ENCODE data around the gene CARF. TPM values are rescaled to one million over a fixed set of nuclear protein-coding genes. Genes with fewer than 3 reads are reported as not detected.
"Not testable (repeated sequence)": the region's sequence is repeated elsewhere in the genome, so short reads cannot be mapped to it uniquely, and the experiment has no call there.

Gene CARF
- total RNA-seq, 1 donor from 2014 or later = 3.6 TPM

DNA sequence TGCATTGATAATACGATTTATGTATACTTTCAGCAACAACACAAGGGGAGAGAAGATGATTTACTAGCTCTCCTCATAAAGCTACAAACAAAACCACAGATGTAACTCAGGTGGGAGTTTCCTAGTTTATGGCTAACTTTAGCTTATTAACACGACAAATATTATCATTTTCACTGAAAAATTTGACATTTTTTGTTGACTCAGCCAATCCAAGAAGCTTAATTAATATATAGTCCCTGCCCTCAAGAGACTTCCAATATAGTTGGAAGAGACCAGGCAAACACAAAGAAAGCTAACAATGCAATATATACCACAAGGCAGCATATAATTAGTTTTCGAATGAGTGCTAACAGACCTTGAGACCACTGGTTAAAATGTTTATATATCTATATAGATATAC, 1.4 kb upstream of the CARF start:
- no peak for DNase-seq (ENCODE audit: low read depth)
- FAIRE-seq = no peak
- H3K36me3 Mint-ChIP-seq (ENCODE audit: low read depth, unreplicated experiment) = peaks cover 4% of the 10 kb centered on the region
- H3K9ac ChIP-seq (ENCODE audit: low read length) = peak overlapping the region; percentile 99
- H3K79me2 ChIP-seq (ENCODE audit: insufficient read depth, low read length) = peaks cover 50% of the 10 kb centered on the region
- no peaks in the 10 kb centered on the region for H3K4me1 ChIP-seq (ENCODE audit: insufficient read depth, low read length)
- no peaks in the 10 kb centered on the region for H3K9me3 Mint-ChIP-seq (ENCODE audit: unreplicated experiment)
- no peaks in the 10 kb centered on the region for H3K27me3 ChIP-seq (ENCODE audit: insufficient read depth, low read length)
- H2AFZ ChIP-seq (ENCODE audit: low read depth, low read length) = no peak overlapping the region
- H3K4me2 ChIP-seq (ENCODE audit: low read length) = peak overlapping the region; percentile 93
- H3K4me3 ChIP-seq (ENCODE audit: insufficient read depth, low read depth, low read length) = peak overlapping the region; percentile 100
- no peaks in the 10 kb centered on the region for H3K27me3 Mint-ChIP-seq (ENCODE audit: low read depth, unreplicated experiment)
- H3K4me1 Mint-ChIP-seq (ENCODE audit: low read depth, unreplicated experiment) = peaks cover 8% of the 10 kb centered on the region
- H3K27ac ChIP-seq (ENCODE audit: low read depth, low read length) = no peak overlapping the region
- H3K27ac Mint-ChIP-seq (ENCODE audit: unreplicated experiment) = no peak overlapping the region
- H3K4me3 Mint-ChIP-seq (ENCODE audit: unreplicated experiment) = peak overlapping the region; percentile 99
- TF ChIP-seq, protein P1, sequence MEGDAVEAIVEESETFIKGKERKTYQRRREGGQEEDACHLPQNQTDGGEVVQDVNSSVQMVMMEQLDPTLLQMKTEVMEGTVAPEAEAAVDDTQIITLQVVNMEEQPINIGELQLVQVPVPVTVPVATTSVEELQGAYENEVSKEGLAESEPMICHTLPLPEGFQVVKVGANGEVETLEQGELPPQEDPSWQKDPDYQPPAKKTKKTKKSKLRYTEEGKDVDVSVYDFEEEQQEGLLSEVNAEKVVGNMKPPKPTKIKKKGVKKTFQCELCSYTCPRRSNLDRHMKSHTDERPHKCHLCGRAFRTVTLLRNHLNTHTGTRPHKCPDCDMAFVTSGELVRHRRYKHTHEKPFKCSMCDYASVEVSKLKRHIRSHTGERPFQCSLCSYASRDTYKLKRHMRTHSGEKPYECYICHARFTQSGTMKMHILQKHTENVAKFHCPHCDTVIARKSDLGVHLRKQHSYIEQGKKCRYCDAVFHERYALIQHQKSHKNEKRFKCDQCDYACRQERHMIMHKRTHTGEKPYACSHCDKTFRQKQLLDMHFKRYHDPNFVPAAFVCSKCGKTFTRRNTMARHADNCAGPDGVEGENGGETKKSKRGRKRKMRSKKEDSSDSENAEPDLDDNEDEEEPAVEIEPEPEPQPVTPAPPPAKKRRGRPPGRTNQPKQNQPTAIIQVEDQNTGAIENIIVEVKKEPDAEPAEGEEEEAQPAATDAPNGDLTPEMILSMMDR (IDR thresholded peaks at IDR 0.05; ENCODE audit: insufficient read depth, low read depth, low read length) = no peak
- TF ChIP-seq EZH2 (IDR thresholded peaks at IDR 0.05; ENCODE audit: insufficient read depth, low read length) = no peak
- no peaks in the 10 kb centered on the region for H3K36me3 ChIP-seq (ENCODE audit: insufficient read depth, low read length)
- no peaks in the 10 kb centered on the region for H3K9me3 ChIP-seq (ENCODE audit: insufficient read depth, low read depth, low read length)
- peaks cover 3% of the 10 kb centered on the region for H4K20me1 ChIP-seq (ENCODE audit: insufficient read depth, low read length)

DNA sequence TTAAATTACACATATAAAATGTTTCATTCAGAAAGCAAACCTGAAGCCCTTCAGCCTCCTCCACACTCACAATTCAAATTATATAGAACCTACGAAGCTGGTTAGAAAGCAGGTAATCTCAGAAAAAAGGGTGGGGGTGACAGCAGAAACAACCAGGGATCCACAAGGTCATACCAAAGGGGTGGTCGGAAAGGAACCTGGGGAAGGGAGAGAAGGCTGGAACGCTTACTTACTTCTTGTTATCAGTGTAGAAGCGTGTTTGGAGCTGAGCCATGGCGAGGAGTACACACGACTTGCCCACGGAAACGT, 918 bp upstream of the CARF start:
- DNase-seq (ENCODE audit: low read depth) (no peak), FAIRE-seq (no peak)
- Histone ChIP-seq H3K4me2 (ENCODE audit: low read length) (peak overlapping the region; percentile 93), H3K79me2 (ENCODE audit: insufficient read depth, low read length) (peaks cover 46% of the 10 kb centered on the region), H3K4me3 (ENCODE audit: insufficient read depth, low read depth, low read length) (peak overlapping the region; percentile 100), H3K4me1 (ENCODE audit: insufficient read depth, low read length) (no peaks in the 10 kb centered on the region), H3K9me3 (ENCODE audit: insufficient read depth, low read depth, low read length) (no peaks in the 10 kb centered on the region), H3K27ac (ENCODE audit: low read depth, low read length) (peak overlapping the region; percentile 95), H4K20me1 (ENCODE audit: insufficient read depth, low read length) (peaks cover 3% of the 10 kb centered on the region), H3K9ac (ENCODE audit: low read length) (peak overlapping the region; percentile 99), H2AFZ (ENCODE audit: low read depth, low read length) (peak overlapping the region; percentile 95), H3K36me3 (ENCODE audit: insufficient read depth, low read length) (no peaks in the 10 kb centered on the region), H3K27me3 (ENCODE audit: insufficient read depth, low read length) (no peaks in the 10 kb centered on the region)
- H3K36me3 Mint-ChIP-seq (ENCODE audit: low read depth, unreplicated experiment) = peaks cover 2% of the 10 kb centered on the region
- peak overlapping the region; percentile 83 for H3K27ac Mint-ChIP-seq (ENCODE audit: unreplicated experiment)
- peaks cover 8% of the 10 kb centered on the region for H3K4me1 Mint-ChIP-seq (ENCODE audit: low read depth, unreplicated experiment)
- H3K4me3 Mint-ChIP-seq (ENCODE audit: unreplicated experiment) = peak overlapping the region; percentile 99
- no peaks in the 10 kb centered on the region for H3K27me3 Mint-ChIP-seq (ENCODE audit: low read depth, unreplicated experiment)
- H3K9me3 Mint-ChIP-seq (ENCODE audit: unreplicated experiment) = no peaks in the 10 kb centered on the region
- TF ChIP-seq, protein P1 (IDR thresholded peaks at IDR 0.05; ENCODE audit: insufficient read depth, low read depth, low read length) = no peak
- TF ChIP-seq EZH2 (IDR thresholded peaks at IDR 0.05; ENCODE audit: insufficient read depth, low read length) = no peak

DNA sequence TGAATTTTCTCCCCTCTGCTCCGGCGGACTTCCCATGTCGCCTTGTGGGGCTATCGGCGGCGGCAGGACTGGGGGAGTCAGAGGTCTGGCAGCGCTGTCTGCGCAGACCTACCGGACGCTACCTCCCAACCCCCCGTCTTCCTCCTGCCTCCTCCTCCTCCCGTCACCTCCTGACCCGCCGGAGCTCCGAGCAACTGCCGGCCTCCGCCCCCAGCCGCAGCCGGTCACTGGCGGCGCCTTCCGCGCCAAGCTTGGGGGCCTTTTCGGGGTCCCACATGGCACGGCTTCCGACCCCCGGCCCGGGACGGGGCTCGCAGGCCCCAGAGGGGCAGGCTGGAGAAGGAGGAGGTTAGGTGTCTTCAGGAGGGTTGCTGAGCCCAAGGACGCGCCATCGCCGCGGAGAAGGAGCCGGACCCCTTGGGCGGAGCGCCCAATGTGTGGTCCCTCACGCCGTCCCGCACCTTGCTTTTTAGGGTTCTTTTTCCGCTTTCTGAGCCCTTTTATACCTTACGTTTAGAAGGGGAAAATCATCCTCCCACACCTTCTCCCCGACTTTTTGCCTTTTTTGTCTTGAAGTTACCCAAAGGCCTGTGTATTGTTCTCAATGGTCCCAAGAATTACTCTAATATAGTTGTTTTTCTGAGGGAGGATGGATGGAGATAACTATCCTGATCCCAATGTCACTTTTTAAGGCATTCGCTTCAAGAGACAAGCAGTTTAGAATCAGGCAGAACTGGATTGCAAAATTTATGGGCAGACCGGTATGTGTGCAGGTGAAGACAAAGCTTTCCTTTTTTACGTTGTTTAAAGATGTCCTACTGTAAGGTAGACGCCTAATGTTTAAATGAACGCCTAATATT, 497 bp downstream of the CARF start:
- H3K36me3 Mint-ChIP-seq (ENCODE audit: low read depth, unreplicated experiment); H3K36me3 ChIP-seq (ENCODE audit: insufficient read depth, low read length); H3K4me1 ChIP-seq (ENCODE audit: insufficient read depth, low read length); DNase-seq (ENCODE audit: low read depth); H3K9me3 Mint-ChIP-seq (ENCODE audit: unreplicated experiment); H3K27me3 ChIP-seq (ENCODE audit: insufficient read depth, low read length); H3K27me3 Mint-ChIP-seq (ENCODE audit: low read depth, unreplicated experiment); H3K9me3 ChIP-seq (ENCODE audit: insufficient read depth, low read depth, low read length); FAIRE-seq; H4K20me1 ChIP-seq (ENCODE audit: insufficient read depth, low read length); H3K4me1 Mint-ChIP-seq (ENCODE audit: low read depth, unreplicated experiment): not testable (repeated sequence)
- Histone ChIP-seq H3K4me2 (ENCODE audit: low read length) (peak overlapping the region; percentile 93), H3K27ac (ENCODE audit: low read depth, low read length) (peak overlapping the region; percentile 95), H2AFZ (ENCODE audit: low read depth, low read length) (peak overlapping the region; percentile 63), H3K79me2 (ENCODE audit: insufficient read depth, low read length) (peaks cover 40% of the 10 kb centered on the region), H3K4me3 (ENCODE audit: insufficient read depth, low read depth, low read length) (peak overlapping the region; percentile 100), H3K9ac (ENCODE audit: low read length) (peak overlapping the region; percentile 99)
- peak overlapping the region; percentile 90 for H3K27ac Mint-ChIP-seq (ENCODE audit: unreplicated experiment)
- peak overlapping the region; percentile 99 for H3K4me3 Mint-ChIP-seq (ENCODE audit: unreplicated experiment)

Data from astrocyte (in vitro differentiated cells and primary cell).